Dedifferentiated amniotic fluid mesenchymal stem cell (primary cell): ENCODE data around the gene TSHZ2.
"Not testable (repeated sequence)": the region's sequence is repeated elsewhere in the genome, so short reads cannot be mapped to it uniquely, and the experiment has no call there.

Experiments used
- DNase-seq: peaks from one replicate; pipeline ENCODE4 v3.0.0-alpha.2; 2016; ENCODE audit errors: extremely low spot score

TSHZ2 gene

DNA sequence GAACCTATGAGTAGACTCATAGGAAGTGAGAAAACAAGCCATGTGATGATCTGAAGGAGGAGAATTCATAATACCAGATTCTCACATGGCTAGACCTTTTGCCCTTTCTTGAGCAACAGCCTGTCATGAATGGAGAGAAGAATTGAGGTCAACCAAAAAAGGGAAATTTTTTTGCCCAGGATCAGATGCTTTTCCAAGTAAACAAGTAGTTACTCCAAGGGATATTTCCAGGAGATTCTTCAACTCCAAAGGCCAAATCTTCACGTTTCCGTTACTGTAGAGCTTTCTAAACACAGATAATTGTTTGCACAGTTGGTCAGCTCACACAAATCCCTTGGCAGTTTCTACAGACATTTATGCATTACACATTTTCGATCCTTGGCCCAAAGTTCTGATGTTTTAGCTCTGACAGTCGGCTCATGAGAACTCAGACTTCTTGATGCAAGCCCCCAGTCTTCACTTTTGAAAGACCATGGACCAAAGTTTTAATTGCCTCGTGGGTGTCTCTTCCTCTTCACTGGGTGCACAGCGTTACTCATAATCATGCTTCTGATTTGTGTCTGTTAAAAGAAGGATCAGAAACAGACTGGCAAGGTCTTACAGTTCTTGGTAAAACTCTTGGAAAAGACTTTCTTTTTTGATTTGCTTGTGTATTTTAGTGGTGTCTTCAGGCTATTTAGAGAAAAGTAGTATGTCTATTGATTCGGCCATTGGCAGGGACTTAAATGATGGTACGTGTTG lies 115.0 kb downstream of the TSHZ2 start:
- DNase-seq, result no peak

DNA sequence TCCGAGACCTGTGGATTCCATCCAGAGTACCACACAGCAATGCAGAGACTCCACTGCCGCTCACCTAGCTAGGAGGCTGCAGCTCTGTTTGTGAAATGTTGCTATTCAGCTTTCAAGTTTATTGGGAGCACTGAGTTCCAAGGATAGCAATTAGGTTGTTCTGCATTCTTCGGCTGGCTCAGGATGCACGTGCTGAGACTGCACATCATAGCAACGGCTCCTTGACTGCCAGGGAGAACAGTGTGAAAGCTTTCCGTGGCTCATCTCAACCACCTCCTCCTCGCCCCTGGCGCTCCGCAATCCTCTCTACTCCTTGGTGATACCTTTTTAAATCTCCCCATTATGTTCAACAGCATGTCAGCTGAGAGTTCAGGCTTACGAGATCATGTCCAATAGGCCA lies 116.6 kb downstream of the TSHZ2 start:
- no peak for DNase-seq

DNA sequence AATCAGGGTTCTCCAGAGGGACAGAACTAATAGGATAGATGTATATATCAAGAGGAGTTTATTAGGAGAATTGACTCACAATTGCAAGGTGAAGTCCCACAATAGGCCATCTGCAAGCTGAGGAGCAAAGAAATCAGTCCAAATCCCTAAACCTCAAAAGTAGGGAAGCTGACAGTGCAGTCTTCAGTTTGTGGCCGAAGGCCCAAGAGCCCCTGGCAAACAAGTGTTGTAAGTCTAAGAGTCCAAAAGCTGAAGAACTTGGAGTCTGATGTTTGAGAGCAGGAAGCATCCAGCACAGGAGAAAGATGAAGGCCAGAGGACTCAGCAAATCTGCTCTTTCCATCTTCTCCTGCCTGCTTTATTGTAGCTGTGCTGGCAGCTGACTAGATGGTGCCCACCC lies 117.7 kb downstream of the TSHZ2 start:
- DNase-seq, result not testable (repeated sequence)

DNA sequence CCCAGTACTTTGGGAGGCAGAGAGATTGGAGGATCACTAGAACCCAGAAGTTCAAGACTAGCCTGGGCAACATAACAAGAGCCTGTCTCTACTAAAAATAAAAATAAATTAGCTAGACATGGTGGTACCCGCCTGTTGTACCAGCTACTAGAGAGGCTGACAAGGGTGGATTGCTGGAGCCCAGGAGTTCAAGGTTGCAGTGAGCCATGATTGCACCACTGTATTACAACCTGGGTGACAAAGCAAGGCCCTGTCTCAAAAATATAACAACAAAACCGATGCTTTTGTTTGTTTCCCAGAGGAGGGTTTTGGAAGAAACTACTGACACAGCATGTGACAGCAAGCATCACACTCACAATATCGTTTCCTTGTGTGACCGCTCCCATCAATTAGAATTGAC lies 119.6 kb downstream of the TSHZ2 start:
- DNase-seq, result no peak

DNA sequence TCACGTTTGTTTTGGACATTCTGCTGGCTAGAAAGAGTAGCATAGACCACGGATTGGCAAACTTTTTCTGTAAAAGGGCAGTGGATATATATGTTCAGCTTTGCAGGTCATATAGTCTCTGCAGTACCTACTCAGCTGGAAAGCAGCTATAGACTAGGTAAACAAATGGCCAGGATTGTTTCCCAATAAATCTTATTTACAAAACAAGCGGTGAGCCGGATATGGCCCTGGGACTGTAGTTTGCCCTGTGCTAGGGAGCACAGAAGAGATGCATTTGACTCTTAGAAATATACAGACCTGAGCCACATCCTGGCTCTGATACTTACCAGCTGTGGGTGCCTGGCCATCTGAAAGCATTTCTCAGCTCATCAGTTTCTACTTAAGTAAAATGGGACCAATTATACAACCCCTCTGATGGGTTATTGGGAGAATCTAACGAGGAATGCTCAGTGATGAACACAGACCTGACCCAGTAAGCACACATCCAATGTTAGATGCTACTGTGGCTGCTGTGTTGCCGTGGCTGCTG lies 120.7 kb downstream of the TSHZ2 start:
- DNase-seq, result no peak

DNA sequence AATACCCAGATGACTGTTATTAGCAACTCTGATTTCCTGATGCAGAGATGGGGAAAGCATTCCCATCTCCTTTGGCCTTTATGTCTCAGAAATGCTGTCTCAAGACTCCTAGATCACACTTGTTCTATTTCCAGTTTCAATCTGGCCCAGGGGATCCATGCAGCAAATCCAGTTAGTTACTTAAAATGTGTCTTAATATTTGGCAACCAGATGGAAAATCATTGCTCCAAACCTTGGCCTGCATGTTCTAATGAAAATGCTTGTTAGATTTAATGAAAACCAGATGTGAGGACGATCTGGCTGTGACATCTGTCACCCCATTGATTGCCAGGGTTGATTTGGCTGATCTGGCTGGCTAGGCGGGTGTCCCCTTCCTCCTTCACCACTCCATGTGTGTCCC lies 125.2 kb downstream of the TSHZ2 start:
- DNase-seq, result no peak

DNA sequence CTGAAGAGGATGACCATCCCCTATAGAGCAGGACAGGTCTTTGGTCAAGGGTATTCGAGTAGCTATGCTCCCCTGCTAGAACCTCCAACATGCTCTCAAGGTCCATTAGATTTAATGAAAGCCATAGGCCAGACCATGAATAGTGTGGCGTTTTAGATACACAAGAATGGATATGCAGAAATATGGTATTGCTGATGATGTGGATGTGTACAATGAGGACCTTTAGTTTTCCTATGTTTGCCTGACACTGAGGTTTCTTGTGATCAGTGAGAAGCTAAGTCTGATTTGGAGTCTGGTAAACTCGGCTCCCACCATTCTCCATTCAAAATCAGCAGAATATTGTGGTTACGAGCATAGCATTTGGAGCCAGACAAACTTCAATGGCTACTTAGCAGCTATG lies 125.6 kb downstream of the TSHZ2 start:
- DNase-seq, result no peak

DNA sequence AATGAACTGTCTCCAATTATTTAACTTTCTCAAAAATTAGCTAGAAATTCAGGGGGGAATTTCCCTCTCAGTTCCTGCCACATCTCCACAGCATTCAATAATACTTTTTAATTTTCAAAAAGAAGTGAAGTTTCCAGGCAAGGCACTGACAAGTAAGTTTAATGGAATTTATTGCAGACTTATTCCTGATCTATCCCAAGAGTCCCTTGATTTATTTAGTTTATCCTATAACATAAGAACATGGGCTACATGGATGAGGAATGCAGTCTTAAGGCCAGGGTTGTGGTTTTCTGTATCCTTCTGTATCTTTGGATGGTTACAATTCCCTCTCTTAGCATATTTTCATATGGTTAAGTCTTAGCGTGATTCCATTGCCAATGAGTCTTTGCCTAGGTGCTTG lies 126.5 kb downstream of the TSHZ2 start:
- DNase-seq, result no peak

DNA sequence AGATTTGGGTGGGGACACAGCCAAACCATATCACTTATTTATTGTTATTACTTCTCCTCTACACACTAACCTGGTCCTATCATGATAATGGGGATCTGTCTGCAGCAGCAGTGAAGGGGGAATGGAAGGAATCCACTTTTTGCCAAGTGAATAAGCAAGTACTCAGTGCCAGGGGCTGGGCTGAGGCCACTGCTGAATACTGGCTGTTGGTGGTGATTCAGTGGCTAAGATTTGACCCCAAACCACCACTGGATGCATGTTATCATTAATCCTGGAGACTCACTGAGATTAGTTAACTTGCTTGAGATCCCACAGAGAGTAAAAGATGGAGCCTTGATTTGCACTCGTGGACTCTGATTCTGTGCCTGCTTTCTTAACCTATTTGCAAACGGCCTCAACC lies 127.7 kb downstream of the TSHZ2 start:
- no peak for DNase-seq

DNA sequence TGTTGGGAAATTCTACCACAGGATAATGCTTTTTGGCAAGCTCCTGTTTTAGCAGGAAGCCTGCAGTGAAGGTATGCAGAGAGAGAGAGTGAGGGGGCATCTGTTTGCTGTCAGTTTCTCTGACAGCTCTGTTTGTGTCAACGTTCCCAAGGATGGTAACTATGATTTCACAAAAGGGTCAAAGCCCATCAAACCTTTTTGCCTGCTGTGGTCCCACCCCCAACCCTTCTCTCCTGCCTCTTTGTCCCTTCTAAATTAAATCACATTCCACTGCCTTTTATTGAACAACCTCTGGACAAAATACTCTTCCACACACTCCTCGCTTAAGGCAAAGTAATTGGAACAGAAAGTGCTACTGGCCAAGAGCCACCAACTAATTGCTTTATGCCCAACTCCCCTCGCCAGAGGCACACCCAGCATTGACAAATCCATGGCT lies 128.3 kb downstream of the TSHZ2 start:
- no peak for DNase-seq

DNA sequence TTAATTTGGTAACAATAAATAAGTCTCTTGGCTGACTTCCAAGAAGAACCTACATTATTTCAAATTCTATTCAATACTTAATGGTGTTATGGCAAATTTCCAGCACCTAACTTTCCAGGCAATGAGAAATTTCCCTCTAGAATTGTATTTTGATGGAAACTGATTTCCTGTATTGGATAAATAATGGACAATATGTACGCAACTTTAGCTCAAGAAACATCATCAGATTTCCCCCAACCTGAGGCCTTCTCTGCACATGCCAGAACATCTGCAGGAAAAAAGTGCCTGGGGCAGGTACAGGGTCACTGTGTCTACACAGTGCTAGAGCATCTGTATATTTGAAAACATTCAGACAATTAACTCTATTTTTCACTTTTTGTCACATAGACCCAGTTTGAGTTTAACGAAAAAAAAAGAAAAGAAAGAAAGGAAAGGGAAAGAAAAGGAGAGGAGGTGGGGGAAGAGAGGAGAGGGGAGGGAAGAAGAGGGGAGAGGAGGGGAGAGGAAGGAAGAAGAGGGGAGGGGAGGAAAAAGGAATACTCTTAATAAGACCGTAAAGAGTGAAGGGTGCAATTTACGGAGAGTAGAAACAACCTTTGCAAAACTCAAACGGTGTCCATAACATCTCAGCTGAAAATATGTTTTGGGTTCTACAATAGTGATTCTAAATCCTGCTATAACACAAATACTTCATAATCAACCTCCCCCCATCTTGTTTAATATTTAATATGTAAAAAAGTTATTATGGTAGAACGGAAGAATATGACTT lies 130.0 kb downstream of the TSHZ2 start:
- DNase-seq, result no peak

DNA sequence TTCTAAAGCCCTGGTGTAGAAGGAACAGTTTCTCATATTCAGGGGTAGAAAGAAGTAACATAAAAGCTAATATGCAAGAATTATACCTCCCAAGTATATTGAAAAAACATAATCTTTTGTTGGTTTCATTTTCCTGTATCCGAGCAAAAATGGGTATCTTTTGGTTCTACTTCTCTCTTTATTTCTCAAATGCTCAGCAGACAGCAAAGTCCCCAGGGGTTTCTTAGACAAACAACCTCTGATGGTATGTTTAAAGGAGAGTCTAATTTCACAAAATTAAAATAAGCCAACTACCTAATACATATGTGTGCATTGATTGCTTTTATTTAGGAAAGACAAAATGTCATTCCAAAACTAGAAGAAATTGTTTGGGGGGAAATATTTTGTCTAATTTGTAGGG lies 131.0 kb downstream of the TSHZ2 start:
- DNase-seq, result no peak

DNA sequence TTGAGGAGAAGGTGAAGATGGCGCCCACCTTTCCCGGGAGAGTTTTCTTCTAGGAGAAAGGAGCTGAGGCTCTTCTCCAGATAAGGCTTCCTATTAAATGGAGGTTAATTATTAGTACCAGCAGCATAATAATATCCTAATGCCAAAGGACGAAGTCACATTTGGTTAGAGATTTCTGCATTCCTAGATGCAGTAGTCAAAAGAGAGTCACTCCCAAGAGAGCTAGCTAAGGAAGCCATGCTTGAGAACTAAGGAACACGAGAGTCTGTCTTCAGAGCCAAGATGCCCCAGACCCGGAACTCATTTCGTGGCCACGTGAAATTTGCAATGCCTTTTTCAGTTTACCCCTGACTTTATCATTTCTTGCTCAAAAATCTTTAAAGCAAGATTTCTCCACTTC lies 132.7 kb downstream of the TSHZ2 start:
- no peak for DNase-seq

DNA sequence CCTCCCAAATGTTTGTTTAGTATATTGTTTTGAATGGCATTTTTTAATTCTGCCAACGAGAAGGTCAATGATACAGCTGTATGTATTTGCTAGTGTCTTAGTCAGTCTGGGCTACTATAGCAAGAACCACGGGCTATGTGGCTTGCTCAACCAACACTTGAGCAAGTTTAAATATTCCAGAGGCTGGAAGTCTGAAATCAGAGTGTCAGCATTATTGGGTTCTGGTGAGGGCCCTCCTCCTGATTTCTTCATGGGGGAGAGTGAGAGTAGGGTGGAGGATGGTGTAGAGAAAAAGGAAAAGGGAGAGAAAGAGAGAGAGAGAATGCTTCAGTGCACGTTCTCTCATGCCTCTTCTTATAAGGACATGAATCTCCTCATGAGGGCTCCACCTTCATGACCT lies 144.6 kb downstream of the TSHZ2 start:
- DNase-seq, result no peak

DNA sequence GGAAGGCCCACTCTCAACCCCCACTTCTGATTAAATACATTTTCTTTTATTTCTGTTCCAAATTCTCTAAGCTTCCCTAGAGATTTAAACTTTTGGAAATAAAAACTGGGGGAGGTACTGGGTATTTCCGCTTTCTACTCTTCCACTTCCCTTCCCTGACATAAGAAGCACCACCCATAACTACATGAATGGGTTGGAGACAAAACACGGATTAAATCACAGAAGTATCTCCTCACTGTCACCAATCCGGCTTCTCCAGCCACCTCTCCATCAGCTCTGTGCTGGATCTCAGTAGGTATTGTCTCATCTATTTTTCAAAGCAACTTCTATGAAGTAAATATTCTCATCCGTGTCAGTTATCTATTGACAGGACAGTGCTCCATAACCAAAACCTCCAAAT lies 150.7 kb downstream of the TSHZ2 start:
- no peak for DNase-seq

DNA sequence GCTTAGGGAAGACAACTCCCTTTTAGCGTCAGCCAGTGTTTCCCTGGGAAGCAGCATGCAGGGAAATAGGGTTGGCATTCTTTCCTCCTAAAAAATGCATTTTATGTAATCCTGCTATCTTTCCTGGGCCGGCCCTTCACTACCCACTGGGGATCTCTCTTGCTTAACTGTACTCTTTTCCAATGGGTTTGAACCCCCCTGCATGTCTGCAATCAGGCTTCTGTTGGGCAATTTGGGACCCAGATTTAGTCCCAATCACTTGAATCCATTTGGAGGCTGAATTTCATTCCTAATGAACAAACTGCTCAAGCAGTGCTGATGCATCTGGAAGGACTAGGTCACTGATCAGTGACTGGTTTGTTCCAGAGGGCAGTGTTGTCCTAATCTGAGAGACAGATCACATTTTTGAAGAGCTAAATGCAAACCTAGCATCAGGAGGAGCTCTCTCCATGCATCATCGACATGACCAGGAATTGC lies 152.0 kb downstream of the TSHZ2 start:
- DNase-seq, result no peak

DNA sequence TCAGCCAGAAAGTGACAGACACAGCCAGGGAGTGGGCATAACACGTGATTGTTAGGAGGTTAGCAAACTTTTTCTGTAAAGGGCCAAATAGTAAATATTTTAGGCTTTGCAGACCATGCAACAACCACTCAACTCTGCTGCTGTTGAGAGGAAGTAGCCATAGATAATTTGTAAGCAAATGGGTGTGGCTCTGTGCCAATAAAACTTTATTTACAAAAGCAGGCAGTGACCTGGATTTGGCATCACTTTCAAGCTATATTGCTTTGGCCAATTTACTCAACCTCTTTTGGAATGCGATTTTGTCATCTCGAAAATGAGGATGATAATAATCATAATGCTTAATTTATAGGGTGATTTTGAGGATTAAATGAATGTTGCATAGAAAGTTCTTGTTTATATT lies 152.6 kb downstream of the TSHZ2 start:
- no peak for DNase-seq

DNA sequence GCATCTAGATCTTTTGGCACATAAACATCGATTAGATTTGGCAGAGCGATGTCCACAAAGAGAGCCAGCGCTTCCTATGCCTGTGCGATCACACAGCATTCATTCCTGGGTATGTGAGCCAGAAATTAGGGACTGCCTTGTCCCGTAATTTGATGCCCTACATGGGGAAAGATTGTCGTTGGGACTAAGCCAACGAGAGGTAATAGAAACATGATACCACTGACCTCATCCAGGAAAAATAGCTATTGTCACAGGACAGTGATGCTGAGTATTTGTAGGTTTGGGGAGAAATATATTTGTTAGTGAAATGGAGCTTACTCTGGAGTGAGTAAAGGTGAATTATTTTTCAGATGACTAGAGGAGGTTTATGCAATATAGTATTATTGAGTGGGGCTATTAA lies 154.0 kb downstream of the TSHZ2 start:
- DNase-seq, result no peak

DNA sequence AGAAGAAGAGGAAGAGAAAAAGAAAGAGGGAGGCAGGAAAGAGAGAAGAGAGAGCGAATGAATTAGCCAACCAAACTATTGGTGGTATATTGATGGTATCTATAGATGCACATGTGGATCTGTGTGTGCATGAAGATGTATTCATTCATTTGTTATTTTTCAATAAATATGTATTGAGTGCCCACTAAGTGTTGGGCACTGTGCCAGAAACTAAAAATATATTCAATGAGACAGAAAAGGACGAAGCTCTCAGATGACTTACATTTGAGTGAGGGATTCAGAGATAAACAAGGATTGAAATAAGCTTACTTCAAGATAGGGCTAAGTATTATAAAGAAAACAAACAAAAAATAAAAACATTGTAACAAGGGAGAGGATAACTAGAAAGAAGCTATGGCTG lies 154.9 kb downstream of the TSHZ2 start:
- DNase-seq, result no peak

DNA sequence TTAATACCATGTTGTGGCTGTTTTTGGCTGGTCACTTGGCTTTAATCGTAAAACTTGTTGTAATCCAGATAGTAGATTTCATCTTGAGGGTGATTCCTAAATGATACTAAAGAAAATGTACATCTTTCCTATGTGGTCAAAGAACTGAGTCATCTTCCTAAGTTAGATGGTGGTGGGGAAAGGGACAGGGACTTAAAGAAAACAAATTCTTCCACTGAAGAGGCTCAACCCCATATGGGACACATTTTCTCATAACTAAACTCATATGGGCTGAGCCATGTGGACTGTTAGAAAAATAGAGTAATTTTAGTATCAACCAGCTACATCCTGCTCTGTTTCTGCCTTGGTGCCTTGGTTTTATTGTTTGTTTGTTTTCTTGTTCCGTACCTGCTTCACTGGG lies 155.8 kb downstream of the TSHZ2 start:
- no peak for DNase-seq

DNA sequence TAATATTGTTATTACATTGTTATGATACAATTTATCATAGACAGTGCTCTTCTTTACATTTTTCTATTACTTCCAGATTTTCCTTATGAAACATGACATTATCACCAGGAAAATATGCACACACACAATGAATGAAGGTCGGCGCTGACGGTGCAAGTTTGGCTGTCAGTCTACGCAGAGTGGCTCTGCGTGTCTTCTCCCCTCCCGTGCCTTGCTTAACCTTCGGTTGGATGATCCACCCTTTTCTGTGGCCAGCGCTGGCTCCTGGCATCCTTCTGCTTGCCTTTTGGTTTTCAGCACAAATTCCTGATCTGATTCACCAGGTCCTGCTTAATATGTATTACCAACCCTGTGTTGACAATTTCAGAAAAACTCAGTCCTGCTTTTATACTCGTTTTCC lies 157.4 kb downstream of the TSHZ2 start:
- DNase-seq, result no peak

DNA sequence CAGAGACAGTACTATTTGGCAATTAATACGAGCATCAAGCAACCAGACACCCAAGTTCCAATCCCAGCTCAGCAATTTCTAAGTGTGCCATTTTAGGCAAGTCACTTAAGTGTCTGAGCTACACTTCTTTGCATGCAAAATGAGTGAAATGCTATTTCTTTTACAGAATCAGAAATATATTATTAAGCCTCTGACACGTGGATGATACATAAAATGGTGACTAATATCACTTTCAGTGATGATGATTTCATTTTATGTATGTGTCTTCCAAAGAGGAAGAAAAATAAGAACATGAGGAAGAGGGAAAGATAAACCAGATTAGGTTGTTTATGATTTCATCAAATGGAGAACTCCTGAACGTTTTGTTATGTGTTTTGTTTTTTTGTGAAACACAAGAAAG lies 158.6 kb downstream of the TSHZ2 start:
- DNase-seq, result no peak

DNA sequence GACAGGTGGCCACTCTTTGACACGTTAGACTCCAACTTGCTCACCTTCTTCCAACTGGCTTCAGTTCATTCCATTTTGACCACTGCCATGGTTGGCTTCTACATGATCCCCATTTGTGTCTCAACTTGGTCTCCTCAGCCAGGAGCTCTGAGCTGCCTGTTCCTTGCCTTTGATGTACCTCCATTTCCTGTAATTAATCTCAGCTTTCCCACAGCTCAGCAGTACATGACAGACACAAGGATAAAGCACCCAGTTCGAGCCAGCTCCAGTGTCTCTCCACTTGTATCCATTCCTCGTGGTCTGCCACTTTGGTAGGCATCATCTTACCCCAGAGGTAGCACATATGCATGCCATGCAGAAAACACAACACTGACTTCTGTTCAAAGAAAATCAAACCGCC lies 161.0 kb downstream of the TSHZ2 start:
- DNase-seq, result no peak
